ENCODE data around the gene SLC8A2. TPM values are rescaled to one million over a fixed set of nuclear protein-coding genes. Genes with fewer than 3 reads are reported as not detected.

Gene SLC8A2
- total and polyA plus RNA-seq, 2 of the 8 experiments (the other 6 are each of a cell fraction or from before 2014, with no cell fraction given) = 7.3 to 12.4 TPM

- no peak for TF ChIP-seq USF2 (IDR thresholded peaks at IDR 0.05; ENCODE audit: low read length)
- no peak for TF ChIP-seq CREB1 (IDR thresholded peaks at IDR 0.05)
- no peak for TF ChIP-seq SP2 (IDR thresholded peaks at IDR 0.05; ENCODE audit: low read length)
- no peak for TF ChIP-seq GTF2F1 (IDR thresholded peaks at IDR 0.05; ENCODE audit: borderline replicate concordance, low read depth, low read length)
- TF ChIP-seq RAD21 (IDR thresholded peaks at IDR 0.05 in 1 of 2, conservative IDR thresholded peaks at IDR 0.05 in 1 of 2; ENCODE audit: low read depth in 2 of 2, low read length in 2 of 2) = 0 out of 4 replicates have a peak, but pooled peaks of 1 of the 2 experiments have one; percentile 10
Measured at GRCh38 chr19:47467914-47468313, 3.8 kb downstream of the SLC8A2 start (continued).
